T-cell (primary cell): ENCODE results near the gene RARB. TPM values are rescaled to one million over a fixed set of nuclear protein-coding genes. Genes with fewer than 3 reads are reported as not detected.

Experiments
- ATAC-seq, 4 experiments: fragments of 200-7000 bp in 3 of 4; fragments of 150-1000 bp in 1 of 4; cut with Tn5 transposase; replicated peaks in 1 of 4; 1 replicate in 3 of 4; 2 replicates in 1 of 4; pipeline ENCODE4 v1.10.0; 2021; ENCODE audit warnings: moderate library complexity in 3 of 4, mild to moderate bottlenecking in 2 of 4, moderate number of reproducible peaks in 1 of 4
- CTCF ChIA-PET, 2 donors: fragments of 300-600 bp; sonication (Branson Sonifier 250); formaldehyde crosslinking; loops; one replicate each; lab custom pipeline; 2022; ENCODE audit warnings: antibody characterized with exemption in 2 of 2; lab: Charles Lee
- POLR2A ChIA-PET, 2 donors: fragments of 300-600 bp; sonication (Branson Sonifier 250); formaldehyde crosslinking; loops; one replicate each; lab custom pipeline; 2022; ENCODE audit warnings: antibody characterized with exemption in 2 of 2; lab: Charles Lee
- DNase-seq, 35 experiments: peaks; one replicate each; pipeline versions ENCODE4 v3.0.0 to v3.0.0-alpha.2; 2013 to 2023
- H3K27ac ChIP-seq: one replicate; pipeline ENCODE4 v1.5.1; 2013; ENCODE audit warnings: low read length
- H3K27me3 ChIP-seq, 2 experiments: replicated peaks in 1 of 2; 1 replicate in 1 of 2; 2 replicates in 1 of 2; pipeline versions ENCODE4 v1.6.1 to v1.7.0; 2013; ENCODE audit warnings: low read length in 1 of 2, mixed read lengths in 1 of 2; ENCODE audit not compliant: control insufficient read depth in 2 of 2, insufficient read depth in 2 of 2; ENCODE audit errors: extremely low read depth in 1 of 2
- H3K36me3 ChIP-seq, 2 donors: 1 replicate in 1 of 2; 2 replicates in 1 of 2; pipeline versions ENCODE4 v1.6.1 to v1.7.0; 2013; ENCODE audit warnings: low read length in 1 of 2; ENCODE audit not compliant: control insufficient read depth in 2 of 2, insufficient read depth in 1 of 2; ENCODE audit errors: extremely low read depth in 1 of 2
- H3K4me1 ChIP-seq, 2 experiments: 1 replicate in 1 of 2; 2 replicates in 1 of 2; pipeline versions ENCODE4 v1.6.1 to v1.7.0; 2013; ENCODE audit warnings: low read length in 2 of 2, mixed read lengths in 1 of 2; ENCODE audit not compliant: insufficient read depth in 2 of 2, control insufficient read depth in 1 of 2; ENCODE audit errors: extremely low read depth in 1 of 2
- H3K4me3 ChIP-seq, 2 donors: 1 replicate in 1 of 2; 2 replicates in 1 of 2; pipeline versions ENCODE4 v1.5.1 to v1.7.0; 2013; ENCODE audit warnings: mild to moderate bottlenecking in 2 of 2, low read length in 1 of 2, moderate library complexity in 1 of 2; ENCODE audit not compliant: control insufficient read depth in 1 of 2; ENCODE audit errors: extremely low read depth in 1 of 2
- H3K9me3 ChIP-seq: 2 replicates; pipeline ENCODE4 v1.7.0; 2013
- H3K27ac Mint-ChIP-seq, 2 donors: one replicate each; pipeline ENCODE4 v1.8.0; 2020 to 2021; ENCODE audit warnings: mild to moderate bottlenecking in 2 of 2, mixed read lengths in 2 of 2
- H3K27me3 Mint-ChIP-seq, 2 donors: one replicate each; pipeline ENCODE4 v1.8.0; 2021 to 2022; ENCODE audit warnings: mixed read lengths in 2 of 2
- H3K36me3 Mint-ChIP-seq: one replicate; pipeline ENCODE4 v1.8.0; 2021; ENCODE audit warnings: mixed read lengths
- H3K4me1 Mint-ChIP-seq, 3 donors: one replicate each; pipeline ENCODE4 v1.8.0; 2020 to 2022; ENCODE audit warnings: mixed read lengths in 3 of 3, mild to moderate bottlenecking in 1 of 3
- H3K4me3 Mint-ChIP-seq, 3 donors: one replicate each; pipeline ENCODE4 v1.8.0; 2020 to 2022; ENCODE audit warnings: mild to moderate bottlenecking in 3 of 3, mixed read lengths in 3 of 3, moderate library complexity in 3 of 3
- H3K9me3 Mint-ChIP-seq, 3 donors: one replicate each; pipeline ENCODE4 v1.8.0; 2020 to 2022; ENCODE audit warnings: mixed read lengths in 3 of 3
- WGBS: methylation state at CpG from one replicate; pipeline ENCODE4 v1.1.5; 2013; ENCODE audit warnings: missing lambda C conversion rate; ENCODE audit not compliant: insufficient coverage; 5-methylcytosine and 5-hydroxymethylcytosine counted together
- total RNA-seq, 35 experiments: library from RNA in 6 of 35; stranded (reverse) in 6 of 35; fragments of 120-200 nt in 1 of 35; gene quantifications; one replicate each; pipeline versions ENCODE4 v1.2.1 to v1.2.4 and lab custom pipeline; 2013 to 2026

Gene RARB
- total RNA-seq, 5 donors from 2014 or later (not counting 1 experiment from before 2014, with no cell fraction given) = not detected

GRCh38 chr3:25589104-25589782, 161.2 kb downstream of the RARB start:
- Histone ChIP-seq H3K27me3 (peaks cover 0 to 9% of the 10 kb centered on the region in 2 experiments), H3K9me3 (no peaks in the 10 kb centered on the region), H3K36me3 (no peaks in the 10 kb centered on the region), H3K4me1 (no peaks in the 10 kb centered on the region), H3K4me3 (no peak overlapping the region), H3K27ac (no peak overlapping the region)
- ChIA-PET POLR2A (no interaction called here), CTCF (interaction anchor here in 1 of 2 donors (0.5 kb wide), 1 partner anchor 122 kb away, joined by 3 read pairs; no protein-coding TSS in a partner anchor)
- Mint-ChIP-seq H3K36me3 (no peaks in the 10 kb centered on the region), H3K4me3 (no peak overlapping the region), H3K27ac (peak overlapping the region in 1 of 2 donors; percentile 27), H3K4me1 (peaks cover 2 to 6% (median 5%) of the 10 kb centered on the region in 3 donors), H3K9me3 (peaks cover 0 to 4% (median 0%) of the 10 kb centered on the region in 3 donors), H3K27me3 (peaks cover under 1 to 3% of the 10 kb centered on the region in 2 donors)
- no peak for ATAC-seq
- DNase-seq = no peak
- WGBS = 100% methylated on average over 1 of the region's 4 CpGs

- 88% methylated on average over 6 of the region's 8 CpGs for WGBS
These were observed 161.8 kb downstream of the RARB start for GRCh38 chr3:25589783-25590258.

GRCh38 chr3:25592510-25592968, 164.5 kb downstream of the RARB start:
- CTCF ChIA-PET = interaction anchor here (0.6 to 1.5 kb wide), 9 partner anchors 10 to 1704 kb away, joined by 3 to 9 read pairs (median 3); no protein-coding TSS in a partner anchor
- WGBS = 73% methylated on average over 2 of the region's 3 CpGs
- H3K4me1 ChIP-seq = no peaks in the 10 kb centered on the region
- H3K4me3 ChIP-seq = no peak overlapping the region
- ATAC-seq = peak; percentile 15 to 50 (median 24)
- H3K9me3 ChIP-seq = no peaks in the 10 kb centered on the region
- Mint-ChIP-seq H3K36me3 (peaks cover 7% of the 10 kb centered on the region), H3K27me3 (no peaks in the 10 kb centered on the region), H3K4me3 (no peak overlapping the region), H3K4me1 (peaks cover 2 to 6% (median 6%) of the 10 kb centered on the region in 3 donors), H3K9me3 (peaks cover 0 to 4% (median 0%) of the 10 kb centered on the region in 3 donors), H3K27ac (no peak overlapping the region)
- H3K27ac ChIP-seq = no peak overlapping the region
- POLR2A ChIA-PET = interaction anchor here (0.6 kb wide), 2 partner anchors 57 to 298 kb away, joined by 3 read pairs; no protein-coding TSS in a partner anchor
- no peaks in the 10 kb centered on the region for H3K27me3 ChIP-seq
- peaks cover 0 to 3% of the 10 kb centered on the region in 2 donors for H3K36me3 ChIP-seq
- DNase-seq = no peak

More at GRCh38 chr3:25589783-25590258, 161.8 kb downstream of the RARB start:
- no peaks in the 10 kb centered on the region for H3K27me3 Mint-ChIP-seq
- H3K36me3 ChIP-seq = no peaks in the 10 kb centered on the region
- H3K4me3 Mint-ChIP-seq = no peak overlapping the region
- ChIA-PET POLR2A (no interaction called here), CTCF (interaction anchor here in 1 of 2 donors (0.5 kb wide), 1 partner anchor 121 kb away, joined by 3 read pairs; no protein-coding TSS in a partner anchor)
- no peak overlapping the region for H3K27ac Mint-ChIP-seq
- no peak overlapping the region for H3K27ac ChIP-seq
- no peaks in the 10 kb centered on the region for H3K9me3 ChIP-seq
- H3K36me3 Mint-ChIP-seq = no peaks in the 10 kb centered on the region
- peaks cover 0 to 4% (median 0%) of the 10 kb centered on the region in 3 donors for H3K9me3 Mint-ChIP-seq
- ATAC-seq (no peak), DNase-seq (no peak)
- peaks cover 2 to 6% (median 6%) of the 10 kb centered on the region in 3 donors for H3K4me1 Mint-ChIP-seq
- no peaks in the 10 kb centered on the region for H3K4me1 ChIP-seq
- peaks cover 0 to 9% of the 10 kb centered on the region in 2 experiments for H3K27me3 ChIP-seq
- H3K4me3 ChIP-seq = no peak overlapping the region

GRCh38 chr3:25593001-25593400, 164.9 kb downstream of the RARB start:
- Mint-ChIP-seq H3K36me3 (peaks cover 10% of the 10 kb centered on the region), H3K9me3 (peaks cover 0 to 2% (median 0%) of the 10 kb centered on the region in 3 donors), H3K27me3 (no peaks in the 10 kb centered on the region), H3K27ac (peak overlapping the region; percentile 4 to 41), H3K4me1 (peaks cover 2 to 6% (median 6%) of the 10 kb centered on the region in 3 donors), H3K4me3 (no peak overlapping the region)
- DNase-seq (no peak), ATAC-seq (no peak)
- Histone ChIP-seq H3K27me3 (no peaks in the 10 kb centered on the region), H3K36me3 (peaks cover 0 to 8% of the 10 kb centered on the region in 2 donors), H3K9me3 (no peaks in the 10 kb centered on the region), H3K27ac (no peak overlapping the region), H3K4me3 (no peak overlapping the region), H3K4me1 (no peaks in the 10 kb centered on the region)
- ChIA-PET CTCF (interaction anchor here (0.6 to 2.3 kb wide), 13 partner anchors 10 to 1704 kb away, joined by 3 to 9 read pairs (median 5); no protein-coding TSS in a partner anchor), POLR2A (interaction anchor here (0.6 kb wide), 2 partner anchors 57 to 297 kb away, joined by 3 read pairs; no protein-coding TSS in a partner anchor)

- peaks cover 18% of the 10 kb centered on the region for H3K36me3 Mint-ChIP-seq
- peak in 2 of 35 experiments; percentile 24 to 57 for DNase-seq
These were observed 166.0 kb downstream of the RARB start for GRCh38 chr3:25594007-25594502.

GRCh38 chr3:25597535-25598101, 169.6 kb downstream of the RARB start:
- no peaks in the 10 kb centered on the region for H3K27me3 ChIP-seq
- H3K27ac Mint-ChIP-seq = no peak overlapping the region
- no peak overlapping the region for H3K27ac ChIP-seq
- no peaks in the 10 kb centered on the region for H3K27me3 Mint-ChIP-seq
- no peak overlapping the region for H3K4me3 ChIP-seq
- WGBS = no CpG with 5 or more reads among the region's 1 CpG
- no peaks in the 10 kb centered on the region for H3K4me1 ChIP-seq
- POLR2A ChIA-PET = no interaction called here
- peaks cover 35% of the 10 kb centered on the region for H3K36me3 Mint-ChIP-seq
- peaks cover 2 to 6% (median 6%) of the 10 kb centered on the region in 3 donors for H3K4me1 Mint-ChIP-seq
- ATAC-seq (no peak), DNase-seq (no peak)
- no peaks in the 10 kb centered on the region for H3K9me3 ChIP-seq
- H3K36me3 ChIP-seq = peaks cover 0 to 42% of the 10 kb centered on the region in 2 donors
- no peaks in the 10 kb centered on the region for H3K9me3 Mint-ChIP-seq
- CTCF ChIA-PET = no interaction called here
- no peak overlapping the region for H3K4me3 Mint-ChIP-seq

More at GRCh38 chr3:25594007-25594502, 166.0 kb downstream of the RARB start:
- Histone ChIP-seq H3K36me3 (peaks cover 0 to 16% of the 10 kb centered on the region in 2 donors), H3K4me1 (no peaks in the 10 kb centered on the region), H3K4me3 (no peak overlapping the region), H3K27me3 (no peaks in the 10 kb centered on the region), H3K27ac (no peak overlapping the region), H3K9me3 (no peaks in the 10 kb centered on the region)
- peak; percentile 46 to 62 (median 50) for ATAC-seq
- Mint-ChIP-seq H3K27ac (peak overlapping the region; percentile 8 to 25), H3K4me3 (no peak overlapping the region), H3K4me1 (peaks cover 2 to 6% (median 6%) of the 10 kb centered on the region in 3 donors), H3K9me3 (no peaks in the 10 kb centered on the region), H3K27me3 (no peaks in the 10 kb centered on the region)
- CTCF ChIA-PET = interaction anchor here (0.6 to 2.3 kb wide), 8 partner anchors 10 to 1705 kb away, joined by 3 to 10 read pairs (median 4); partner anchors contain the start of gene NGLY1 (in 1 of the 2)
- no CpG with 5 or more reads among the region's 1 CpG for WGBS
- POLR2A ChIA-PET = interaction anchor here in 1 of 2 donors (0.5 kb wide), 1 partner anchor 179 kb away, joined by 3 read pairs; no protein-coding TSS in a partner anchor
